ENCODE results near the gene CPOX.

GRCh38 chr3:98555025-98555379 is 38.4 kb downstream of the CPOX start:
- TF ChIP-seq CTCF (IDR thresholded peaks at IDR 0.05; ENCODE audit: control extremely low read depth in 1 of 3, insufficient read depth in 1 of 3, low read depth in 1 of 3, low read length in 3 of 3): no peak
- no peak for TF ChIP-seq POLR2A (IDR thresholded peaks at IDR 0.05; ENCODE audit: control extremely low read depth in 1 of 2, low read depth in 2 of 2, low read length in 2 of 2)
- no peak for TF ChIP-seq YY1 (IDR thresholded peaks at IDR 0.05; ENCODE audit: low read depth, low read length)
- TF ChIP-seq RNF2 (IDR thresholded peaks at IDR 0.05; ENCODE audit: borderline replicate concordance, low read depth, low read length, missing control alignments, poor library complexity, severe bottlenecking): no peak
- no peak for TF ChIP-seq SRF (IDR thresholded peaks at IDR 0.05; ENCODE audit: low read depth, low read length)
- TF ChIP-seq ZNF274 (IDR thresholded peaks at IDR 0.05; ENCODE audit: borderline replicate concordance, extremely low read depth, low read length): no peak
- TF ChIP-seq RFX5 (IDR thresholded peaks at IDR 0.05; ENCODE audit: borderline replicate concordance, low read depth, low read length): no peak
- no peak for TF ChIP-seq CEBPB (IDR thresholded peaks at IDR 0.05; ENCODE audit: low read depth, low read length)
- no peak for TF ChIP-seq JUND (IDR thresholded peaks at IDR 0.05; ENCODE audit: low read length)
- no peak for TF ChIP-seq POLR2AphosphoS5 (IDR thresholded peaks at IDR 0.05; ENCODE audit: low read depth, low read length)
- TF ChIP-seq NRF1 (IDR thresholded peaks at IDR 0.05; ENCODE audit: low read depth, low read length): no peak
